ENCODE data around the gene APBB1IP. TPM values are rescaled to one million over a fixed set of nuclear protein-coding genes. Genes with fewer than 3 reads are reported as not detected.

Gene APBB1IP
- total RNA-seq, 1 experiment from 2014 or later = 0.22 TPM

DNA sequence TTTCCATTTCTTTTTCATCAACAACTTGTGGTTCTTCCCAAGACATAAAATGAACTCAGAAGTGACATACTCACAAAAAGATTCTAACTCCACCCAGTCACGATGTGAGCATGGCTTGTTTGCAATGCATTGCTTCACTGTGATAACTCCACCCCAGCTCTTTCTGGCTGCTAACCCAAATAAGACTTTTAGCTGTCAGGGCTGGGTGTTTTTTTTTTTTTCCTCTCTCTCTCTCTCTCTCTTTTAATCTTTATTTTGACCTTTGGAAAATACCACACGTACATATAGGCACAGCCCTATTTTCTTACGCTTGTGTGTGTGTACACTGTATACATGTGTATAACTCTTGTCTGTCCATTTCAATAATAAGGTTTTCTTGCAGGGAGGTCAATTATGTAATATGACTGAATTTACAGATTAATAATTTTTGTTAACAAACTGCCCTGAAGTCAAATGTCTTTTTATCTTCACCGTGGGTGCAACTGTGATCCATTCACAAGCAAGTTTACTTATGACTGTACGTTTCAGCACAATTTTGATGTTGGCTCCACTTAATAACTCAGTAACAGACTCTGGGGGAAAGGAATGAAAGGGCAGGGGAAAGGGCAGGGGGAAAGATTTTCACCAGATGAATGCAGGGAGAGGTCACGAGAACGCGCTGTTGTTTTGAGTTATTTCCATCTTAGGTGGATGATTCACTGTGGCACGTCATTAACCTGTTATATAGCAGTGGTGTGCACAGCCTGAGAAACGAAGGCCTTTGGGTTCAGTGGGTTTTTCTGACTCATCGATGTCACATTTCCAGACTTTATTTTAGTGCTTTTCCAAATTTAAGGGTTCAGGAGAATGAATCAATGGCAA is 49.1 kb downstream of the APBB1IP start (continued):
- TF ChIP-seq, protein P1, sequence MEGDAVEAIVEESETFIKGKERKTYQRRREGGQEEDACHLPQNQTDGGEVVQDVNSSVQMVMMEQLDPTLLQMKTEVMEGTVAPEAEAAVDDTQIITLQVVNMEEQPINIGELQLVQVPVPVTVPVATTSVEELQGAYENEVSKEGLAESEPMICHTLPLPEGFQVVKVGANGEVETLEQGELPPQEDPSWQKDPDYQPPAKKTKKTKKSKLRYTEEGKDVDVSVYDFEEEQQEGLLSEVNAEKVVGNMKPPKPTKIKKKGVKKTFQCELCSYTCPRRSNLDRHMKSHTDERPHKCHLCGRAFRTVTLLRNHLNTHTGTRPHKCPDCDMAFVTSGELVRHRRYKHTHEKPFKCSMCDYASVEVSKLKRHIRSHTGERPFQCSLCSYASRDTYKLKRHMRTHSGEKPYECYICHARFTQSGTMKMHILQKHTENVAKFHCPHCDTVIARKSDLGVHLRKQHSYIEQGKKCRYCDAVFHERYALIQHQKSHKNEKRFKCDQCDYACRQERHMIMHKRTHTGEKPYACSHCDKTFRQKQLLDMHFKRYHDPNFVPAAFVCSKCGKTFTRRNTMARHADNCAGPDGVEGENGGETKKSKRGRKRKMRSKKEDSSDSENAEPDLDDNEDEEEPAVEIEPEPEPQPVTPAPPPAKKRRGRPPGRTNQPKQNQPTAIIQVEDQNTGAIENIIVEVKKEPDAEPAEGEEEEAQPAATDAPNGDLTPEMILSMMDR (IDR thresholded peaks at IDR 0.05) = no peak
- TF ChIP-seq ZNF671 (CRISPR knock-in tag; IDR thresholded peaks at IDR 0.05) (no peak), TEAD4 (CRISPR knock-in tag; IDR thresholded peaks at IDR 0.05) (no peak), ZNF396 (CRISPR knock-in tag; IDR thresholded peaks at IDR 0.05; ENCODE audit: borderline replicate concordance) (no peak), IRF2 (CRISPR knock-in tag; IDR thresholded peaks at IDR 0.05; ENCODE audit: borderline replicate concordance, low read depth) (no peak)
- TF ChIP-seq, protein P2, sequence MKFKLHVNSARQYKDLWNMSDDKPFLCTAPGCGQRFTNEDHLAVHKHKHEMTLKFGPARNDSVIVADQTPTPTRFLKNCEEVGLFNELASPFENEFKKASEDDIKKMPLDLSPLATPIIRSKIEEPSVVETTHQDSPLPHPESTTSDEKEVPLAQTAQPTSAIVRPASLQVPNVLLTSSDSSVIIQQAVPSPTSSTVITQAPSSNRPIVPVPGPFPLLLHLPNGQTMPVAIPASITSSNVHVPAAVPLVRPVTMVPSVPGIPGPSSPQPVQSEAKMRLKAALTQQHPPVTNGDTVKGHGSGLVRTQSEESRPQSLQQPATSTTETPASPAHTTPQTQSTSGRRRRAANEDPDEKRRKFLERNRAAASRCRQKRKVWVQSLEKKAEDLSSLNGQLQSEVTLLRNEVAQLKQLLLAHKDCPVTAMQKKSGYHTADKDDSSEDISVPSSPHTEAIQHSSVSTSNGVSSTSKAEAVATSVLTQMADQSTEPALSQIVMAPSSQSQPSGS (CRISPR knock-in tag; IDR thresholded peaks at IDR 0.05; ENCODE audit: borderline replicate concordance, low read depth) = no peak
- TF ChIP-seq, protein P3, sequence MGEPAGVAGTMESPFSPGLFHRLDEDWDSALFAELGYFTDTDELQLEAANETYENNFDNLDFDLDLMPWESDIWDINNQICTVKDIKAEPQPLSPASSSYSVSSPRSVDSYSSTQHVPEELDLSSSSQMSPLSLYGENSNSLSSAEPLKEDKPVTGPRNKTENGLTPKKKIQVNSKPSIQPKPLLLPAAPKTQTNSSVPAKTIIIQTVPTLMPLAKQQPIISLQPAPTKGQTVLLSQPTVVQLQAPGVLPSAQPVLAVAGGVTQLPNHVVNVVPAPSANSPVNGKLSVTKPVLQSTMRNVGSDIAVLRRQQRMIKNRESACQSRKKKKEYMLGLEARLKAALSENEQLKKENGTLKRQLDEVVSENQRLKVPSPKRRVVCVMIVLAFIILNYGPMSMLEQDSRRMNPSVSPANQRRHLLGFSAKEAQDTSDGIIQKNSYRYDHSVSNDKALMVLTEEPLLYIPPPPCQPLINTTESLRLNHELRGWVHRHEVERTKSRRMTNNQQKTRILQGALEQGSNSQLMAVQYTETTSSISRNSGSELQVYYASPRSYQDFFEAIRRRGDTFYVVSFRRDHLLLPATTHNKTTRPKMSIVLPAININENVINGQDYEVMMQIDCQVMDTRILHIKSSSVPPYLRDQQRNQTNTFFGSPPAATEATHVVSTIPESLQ (CRISPR knock-in tag; IDR thresholded peaks at IDR 0.05) = no peak
- TF ChIP-seq, protein P4, sequence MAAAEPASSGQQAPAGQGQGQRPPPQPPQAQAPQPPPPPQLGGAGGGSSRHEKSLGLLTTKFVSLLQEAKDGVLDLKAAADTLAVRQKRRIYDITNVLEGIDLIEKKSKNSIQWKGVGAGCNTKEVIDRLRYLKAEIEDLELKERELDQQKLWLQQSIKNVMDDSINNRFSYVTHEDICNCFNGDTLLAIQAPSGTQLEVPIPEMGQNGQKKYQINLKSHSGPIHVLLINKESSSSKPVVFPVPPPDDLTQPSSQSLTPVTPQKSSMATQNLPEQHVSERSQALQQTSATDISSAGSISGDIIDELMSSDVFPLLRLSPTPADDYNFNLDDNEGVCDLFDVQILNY (CRISPR knock-in tag; IDR thresholded peaks at IDR 0.05) = no peak
- TF ChIP-seq, protein P5, sequence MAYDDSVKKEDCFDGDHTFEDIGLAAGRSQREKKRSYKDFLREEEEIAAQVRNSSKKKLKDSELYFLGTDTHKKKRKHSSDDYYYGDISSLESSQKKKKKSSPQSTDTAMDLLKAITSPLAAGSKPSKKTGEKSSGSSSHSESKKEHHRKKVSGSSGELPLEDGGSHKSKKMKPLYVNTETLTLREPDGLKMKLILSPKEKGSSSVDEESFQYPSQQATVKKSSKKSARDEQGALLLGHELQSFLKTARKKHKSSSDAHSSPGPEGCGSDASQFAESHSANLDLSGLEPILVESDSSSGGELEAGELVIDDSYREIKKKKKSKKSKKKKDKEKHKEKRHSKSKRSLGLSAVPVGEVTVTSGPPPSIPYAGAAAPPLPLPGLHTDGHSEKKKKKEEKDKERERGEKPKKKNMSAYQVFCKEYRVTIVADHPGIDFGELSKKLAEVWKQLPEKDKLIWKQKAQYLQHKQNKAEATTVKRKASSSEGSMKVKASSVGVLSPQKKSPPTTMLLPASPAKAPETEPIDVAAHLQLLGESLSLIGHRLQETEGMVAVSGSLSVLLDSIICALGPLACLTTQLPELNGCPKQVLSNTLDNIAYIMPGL (CRISPR knock-in tag; IDR thresholded peaks at IDR 0.05) = no peak

DNA sequence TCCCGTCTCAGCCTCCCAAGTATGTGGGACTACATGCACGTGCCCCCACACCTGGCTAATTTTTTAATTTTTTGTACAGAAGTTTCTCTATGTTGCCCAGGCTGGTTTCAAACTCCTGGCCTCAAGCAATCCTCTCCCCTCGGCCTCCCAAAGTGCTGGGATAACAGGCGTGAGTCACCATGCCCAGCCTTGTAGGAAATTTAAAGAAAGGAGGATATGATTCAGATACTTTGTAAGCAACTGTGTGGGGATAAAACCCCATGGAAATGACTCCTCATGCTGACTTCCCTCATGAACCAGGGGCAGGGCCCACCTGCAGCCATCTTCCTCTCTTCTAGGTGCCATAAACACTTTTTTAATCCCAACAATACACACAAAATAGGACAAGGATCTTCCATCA is 50.2 kb downstream of the APBB1IP start:
- CTCF ChIA-PET = no interaction called here
- Mint-ChIP-seq H3K4me3 (no peak overlapping the region), H3K4me1 (no peaks in the 10 kb centered on the region), H3K36me3 (peaks cover 12% of the 10 kb centered on the region), H3K27me3 (ENCODE audit: low read depth) (no peaks in the 10 kb centered on the region), H3K9me3 (peaks cover 13% of the 10 kb centered on the region), H3K27ac (no peak overlapping the region)
- TF ChIP-seq ZNF138 (CRISPR knock-in tag; conservative IDR thresholded peaks at IDR 0.05) (no peak), CREM (CRISPR knock-in tag; IDR thresholded peaks at IDR 0.05) (no peak), ELF4 (CRISPR knock-in tag; IDR thresholded peaks at IDR 0.05; ENCODE audit: low read depth) (no peak), RELA (CRISPR knock-in tag; IDR thresholded peaks at IDR 0.05; ENCODE audit: borderline replicate concordance) (no peak), FOXJ3 (CRISPR knock-in tag; IDR thresholded peaks at IDR 0.05; ENCODE audit: borderline replicate concordance) (no peak), SOX15 (CRISPR knock-in tag; IDR thresholded peaks at IDR 0.05) (no peak), KAT7 (CRISPR knock-in tag; IDR thresholded peaks at IDR 0.05; ENCODE audit: borderline replicate concordance) (no peak), ZNF219 (CRISPR knock-in tag; IDR thresholded peaks at IDR 0.05; ENCODE audit: borderline replicate concordance) (no peak), SMAD4 (CRISPR knock-in tag; IDR thresholded peaks at IDR 0.05) (no peak), TCF7 (CRISPR knock-in tag; IDR thresholded peaks at IDR 0.05; ENCODE audit: low read depth) (no peak), ZNF263 (CRISPR knock-in tag; IDR thresholded peaks at IDR 0.05; ENCODE audit: low read depth) (no peak)
- TF ChIP-seq, protein P6, sequence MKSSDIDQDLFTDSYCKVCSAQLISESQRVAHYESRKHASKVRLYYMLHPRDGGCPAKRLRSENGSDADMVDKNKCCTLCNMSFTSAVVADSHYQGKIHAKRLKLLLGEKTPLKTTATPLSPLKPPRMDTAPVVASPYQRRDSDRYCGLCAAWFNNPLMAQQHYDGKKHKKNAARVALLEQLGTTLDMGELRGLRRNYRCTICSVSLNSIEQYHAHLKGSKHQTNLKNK (CRISPR knock-in tag; IDR thresholded peaks at IDR 0.05) = no peak
- ATAC-seq = no peak
- POLR2A ChIA-PET = no interaction called here
- no peak for DNase-seq (ENCODE audit: low spot score)
